OCI-LY3 (cell line): ENCODE measurements around the gene VTI1B.

Experiments
- EZH2phosphoT487 ChIP-seq: fragments of 200-600 bp; shearing (Covaris generic); IDR thresholded peaks from 2 replicates; pipeline ENCODE4 v1.6.1; 2018; ENCODE audit warnings: antibody characterized with exemption, mixed run types, low read depth
- TF ChIP-seq, protein P1 (sequence below): fragments of 200-600, 300-600 bp; sonication (generic); IDR thresholded peaks from 2 replicates; pipeline ENCODE4 v1.5.1; 2014; ENCODE audit warnings: antibody characterized with exemption, low read length, low read depth

- TF ChIP-seq, protein P1, sequence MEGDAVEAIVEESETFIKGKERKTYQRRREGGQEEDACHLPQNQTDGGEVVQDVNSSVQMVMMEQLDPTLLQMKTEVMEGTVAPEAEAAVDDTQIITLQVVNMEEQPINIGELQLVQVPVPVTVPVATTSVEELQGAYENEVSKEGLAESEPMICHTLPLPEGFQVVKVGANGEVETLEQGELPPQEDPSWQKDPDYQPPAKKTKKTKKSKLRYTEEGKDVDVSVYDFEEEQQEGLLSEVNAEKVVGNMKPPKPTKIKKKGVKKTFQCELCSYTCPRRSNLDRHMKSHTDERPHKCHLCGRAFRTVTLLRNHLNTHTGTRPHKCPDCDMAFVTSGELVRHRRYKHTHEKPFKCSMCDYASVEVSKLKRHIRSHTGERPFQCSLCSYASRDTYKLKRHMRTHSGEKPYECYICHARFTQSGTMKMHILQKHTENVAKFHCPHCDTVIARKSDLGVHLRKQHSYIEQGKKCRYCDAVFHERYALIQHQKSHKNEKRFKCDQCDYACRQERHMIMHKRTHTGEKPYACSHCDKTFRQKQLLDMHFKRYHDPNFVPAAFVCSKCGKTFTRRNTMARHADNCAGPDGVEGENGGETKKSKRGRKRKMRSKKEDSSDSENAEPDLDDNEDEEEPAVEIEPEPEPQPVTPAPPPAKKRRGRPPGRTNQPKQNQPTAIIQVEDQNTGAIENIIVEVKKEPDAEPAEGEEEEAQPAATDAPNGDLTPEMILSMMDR = no peak
- no peak for TF ChIP-seq EZH2phosphoT487
These were observed 64.7 kb downstream of the VTI1B start for GRCh38 chr14:67609642-67610310.
